Bronchial epithelial cell (primary cell): ENCODE data around the gene TAF3. TPM values are rescaled to one million over a fixed set of nuclear protein-coding genes. Genes with fewer than 3 reads are reported as not detected.
A peak's percentile ranks its signal among the peaks of the same experiment; 100 is the strongest.

Source experiments
- DNase-seq: peaks from one replicate; pipeline ENCODE4 v3.0.0-alpha.2; 2010; ENCODE audit warnings: low read depth
- FAIRE-seq: peaks from 2 replicates; lab custom pipeline; 2011; peaks lifted over from hg19 to GRCh38; lab: Jason Lieb, UNC
- H3K27me3 ChIP-seq: 2 replicates; pipeline ENCODE4 v1.5.1; 2011; ENCODE audit warnings: low read length; ENCODE audit not compliant: control insufficient read depth, insufficient read depth
- H3K36me3 ChIP-seq: 2 replicates; pipeline ENCODE4 v1.5.1; 2011; ENCODE audit warnings: low read length; ENCODE audit not compliant: control insufficient read depth, insufficient read depth
- H3K4me3 ChIP-seq: 2 replicates; pipeline ENCODE4 v1.5.1; 2011; ENCODE audit warnings: mild to moderate bottlenecking, low read depth, low read length, control low read depth
- CTCF ChIP-seq: IDR thresholded peaks from 2 replicates; pipeline ENCODE4 v1.5.1; 2011; ENCODE audit warnings: mild to moderate bottlenecking, moderate library complexity, low read length, control low read depth, inconsistent platforms; ENCODE audit not compliant: insufficient read depth, severe bottlenecking
- total RNA-seq: library from RNA; depleted of rRNA; stranded (reverse); fragments of >200 nt; gene quantifications from 2 replicates; pipeline ENCODE4 v1.2.1, GENCODE V29; 2014

The TAF3 gene
- total RNA-seq, 1 donor from 2014 or later: 1.3 TPM

DNA sequence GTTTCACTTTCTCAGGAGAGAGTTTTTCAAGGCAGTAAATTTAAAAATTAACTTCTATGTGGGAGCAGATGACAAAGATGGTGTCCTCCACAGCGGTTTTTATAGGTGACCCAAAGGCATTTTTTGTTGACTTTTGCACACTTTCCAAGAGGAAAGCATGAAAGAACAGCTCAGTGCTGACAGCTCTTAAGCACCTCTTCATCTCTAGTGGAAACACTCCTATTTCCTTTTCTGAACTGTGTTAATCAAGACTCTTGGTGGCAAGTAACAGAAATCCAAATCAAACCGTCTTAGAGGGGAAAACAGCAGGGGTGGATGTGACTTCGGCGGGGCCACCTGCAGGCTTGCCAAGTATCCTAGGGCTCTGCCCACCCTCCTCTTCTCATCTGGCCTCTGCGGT lies 164.4 kb downstream of the TAF3 start:
- FAIRE-seq (no peak), DNase-seq (no peak)
- no peak overlapping the region for H3K4me3 ChIP-seq
- no peaks in the 10 kb centered on the region for H3K36me3 ChIP-seq
- no peak for TF ChIP-seq CTCF
- H3K27me3 ChIP-seq: no peaks in the 10 kb centered on the region

- no peaks in the 10 kb centered on the region for H3K36me3 ChIP-seq
- DNase-seq (no peak), FAIRE-seq (no peak)
- no peaks in the 10 kb centered on the region for H3K27me3 ChIP-seq
- TF ChIP-seq CTCF: no peak
- no peak overlapping the region for H3K4me3 ChIP-seq
Measured at GRCh38 chr10:7984325-7984724, 166.0 kb downstream of the TAF3 start.

GRCh38 chr10:7984896-7985295 lies 166.6 kb downstream of the TAF3 start:
- H3K36me3 ChIP-seq: no peaks in the 10 kb centered on the region
- no peak for FAIRE-seq
- DNase-seq: no peak
- no peak overlapping the region for H3K4me3 ChIP-seq
- H3K27me3 ChIP-seq: no peaks in the 10 kb centered on the region
- TF ChIP-seq CTCF: no peak

DNA sequence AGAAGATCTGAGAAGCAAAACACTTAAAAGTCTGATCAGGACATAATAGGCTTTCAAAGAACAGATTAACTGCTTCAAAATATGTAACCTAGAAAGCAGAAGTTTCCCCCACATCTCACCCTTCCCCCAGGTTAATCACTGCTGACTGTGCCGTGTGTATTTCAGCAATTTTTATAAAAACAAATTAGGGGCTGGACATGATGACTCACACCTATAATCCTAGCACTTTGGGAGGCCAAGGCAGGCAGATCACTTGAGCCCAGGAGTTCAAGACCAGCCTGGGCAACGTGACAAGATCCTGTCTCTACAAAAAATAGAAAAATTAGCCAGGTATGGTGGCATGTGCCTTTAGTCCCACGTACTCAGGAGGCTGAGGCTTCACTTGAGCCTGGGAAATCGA lies 168.5 kb downstream of the TAF3 start:
- DNase-seq (no peak), FAIRE-seq (no peak)
- no peaks in the 10 kb centered on the region for H3K27me3 ChIP-seq
- no peaks in the 10 kb centered on the region for H3K36me3 ChIP-seq
- no peak overlapping the region for H3K4me3 ChIP-seq
- no peak for TF ChIP-seq CTCF

GRCh38 chr10:7988989-7989388 lies 170.7 kb downstream of the TAF3 start:
- TF ChIP-seq CTCF: no peak
- FAIRE-seq (no peak), DNase-seq (no peak)

DNA sequence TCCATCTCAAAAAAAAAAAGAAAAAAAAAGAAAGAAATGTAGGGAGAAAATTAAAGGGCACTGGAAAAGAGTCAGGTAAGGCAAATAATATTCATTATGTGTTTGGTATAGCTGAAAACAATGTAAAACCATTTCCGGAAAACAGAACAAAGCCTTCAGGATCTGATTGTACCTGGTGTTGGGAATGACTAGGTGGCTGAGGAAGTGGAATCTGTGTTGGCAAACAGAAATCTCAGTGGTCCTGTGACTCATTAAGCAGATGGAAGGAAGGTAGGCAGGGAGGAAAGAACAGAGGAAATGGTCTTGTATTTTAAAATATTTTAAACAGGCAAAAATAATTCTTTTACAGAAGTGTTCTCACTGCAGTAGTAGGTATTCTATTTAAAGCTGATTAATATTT lies 180.5 kb downstream of the TAF3 start:
- Histone ChIP-seq H3K27me3 (no peaks in the 10 kb centered on the region), H3K4me3 (no peak overlapping the region), H3K36me3 (no peaks in the 10 kb centered on the region)
- DNase-seq (peak; percentile 41), FAIRE-seq (no peak)
- TF ChIP-seq CTCF: no peak

More at GRCh38 chr10:7988989-7989388, 170.7 kb downstream of the TAF3 start:
- H3K36me3 ChIP-seq: no peaks in the 10 kb centered on the region
- H3K27me3 ChIP-seq: no peaks in the 10 kb centered on the region
- no peak overlapping the region for H3K4me3 ChIP-seq
